OCI-LY1 (cell line): ENCODE results near the gene SLC6A8.

Experiments used
- CTCF ChIP-seq: fragments of 200-600 bp; sonication (generic), shearing (Covaris generic); IDR thresholded peaks from 2 replicates; pipeline ENCODE4 v1.5.1; 2017; ENCODE audit warnings: mild to moderate bottlenecking, antibody characterized with exemption, low read length, moderate library complexity, mixed read lengths
- EZH2 ChIP-seq: fragments of 200-600 bp; sonication (generic), shearing (Covaris generic); IDR thresholded peaks from 2 replicates; pipeline ENCODE4 v1.8.0; 2017; ENCODE audit warnings: borderline replicate concordance, mixed run types, mild to moderate bottlenecking, antibody characterized with exemption, low read length, moderate library complexity, mixed read lengths

- TF ChIP-seq CTCF (no peak), EZH2 (no peak)
Observed at GRCh38 chrX:153672531-153673427, 14.9 kb upstream of the SLC6A8 start.
